SK-N-SH (cell line): ENCODE data around the gene INPP5K. TPM values are rescaled to one million over a fixed set of nuclear protein-coding genes. Genes with fewer than 3 reads are reported as not detected.

Experiments used
- CTCF ChIA-PET: fragments of 300-600, 350-600 bp; formaldehyde crosslinking; extraction: SDS; loops from one replicate; lab custom pipeline; 2021; lab: Yijun Ruan, JAX
- POLR2A ChIA-PET: fragments of 350-600 bp; sonication (Branson Sonifier 250); formaldehyde crosslinking; extraction: SDS; loops from one replicate; lab custom pipeline; 2020; ENCODE audit warnings: antibody characterized with exemption, inconsistent platforms; lab: Yijun Ruan, JAX
- DNase-seq: peaks from one replicate; pipeline ENCODE4 v3.0.0; 2012
- H2AFZ ChIP-seq: fragments of 200-600 bp; sonication (generic); 2 replicates; pipeline ENCODE4 v1.8.1; 2016; ENCODE audit warnings: antibody characterized with exemption, mild to moderate bottlenecking, low read depth
- H3F3A ChIP-seq: fragments of 200-600 bp; sonication (generic); replicated peaks from 2 replicates; pipeline ENCODE3; 2016; ENCODE audit warnings: antibody characterized with exemption, mild to moderate bottlenecking; ENCODE audit not compliant: insufficient read depth
- H3K27ac ChIP-seq, 2 experiments: fragments of 200-500 bp in 1 of 2; fragments of 200-600 bp in 1 of 2; sonication (Bioruptor generic) in 1 of 2; sonication (generic), shearing (Covaris generic) in 1 of 2; 2 replicates each; pipeline versions ENCODE4 v1.5.1 to v1.6.1; 2014 to 2016; ENCODE audit warnings: low read depth in 2 of 2, inconsistent platforms in 1 of 2, low read length in 1 of 2, mild to moderate bottlenecking in 1 of 2, mixed read lengths in 1 of 2
- H3K27me3 ChIP-seq: fragments of 200-600 bp; sonication (generic), shearing (Covaris generic); 2 replicates; pipeline ENCODE4 v1.6.1; 2016; ENCODE audit warnings: mixed run types; ENCODE audit not compliant: insufficient read depth
- H3K36me3 ChIP-seq, 2 experiments: fragments of 200-500 bp in 1 of 2; fragments of 200-600 bp in 1 of 2; sonication (Bioruptor generic) in 1 of 2; sonication (generic) in 1 of 2; replicated peaks in 1 of 2; 2 replicates each; pipeline versions ENCODE3 to v1.5.1; 2014 to 2016; ENCODE audit warnings: low read length in 1 of 2, mild to moderate bottlenecking in 1 of 2; ENCODE audit not compliant: insufficient read depth in 2 of 2, control insufficient read depth in 1 of 2
- H3K4me1 ChIP-seq, 2 experiments: fragments of 200-500 bp in 1 of 2; fragments of 200-600 bp in 1 of 2; sonication (Bioruptor generic) in 1 of 2; sonication (generic), shearing (Covaris generic) in 1 of 2; 2 replicates each; pipeline versions ENCODE4 v1.5.1 to v1.6.1; 2014 to 2016; ENCODE audit warnings: low read depth in 1 of 2, low read length in 1 of 2, mixed run types in 1 of 2; ENCODE audit not compliant: insufficient read depth in 2 of 2, control insufficient read depth in 1 of 2
- H3K4me2 ChIP-seq: fragments of 200-600 bp; sonication (generic), shearing (Covaris generic); 2 replicates; pipeline ENCODE4 v1.6.1; 2017; ENCODE audit warnings: mixed run types
- H3K4me3 ChIP-seq, 2 experiments: fragments of 200-500 bp in 1 of 2; fragments of 200-600 bp in 1 of 2; sonication (Bioruptor generic) in 1 of 2; sonication (generic), shearing (Covaris generic) in 1 of 2; 2 replicates each; pipeline versions ENCODE4 v1.5.1 to v1.8.1; 2014 to 2016; ENCODE audit warnings: low read depth in 2 of 2, inconsistent platforms in 1 of 2, low read length in 1 of 2, mild to moderate bottlenecking in 1 of 2, mixed read lengths in 1 of 2, moderate library complexity in 1 of 2
- H3K79me2 ChIP-seq: fragments of 200-600 bp; sonication (generic); 2 replicates; pipeline ENCODE4 v1.8.1; 2017; ENCODE audit warnings: mild to moderate bottlenecking; ENCODE audit not compliant: insufficient read depth
- H3K9ac ChIP-seq: fragments of 200-600 bp; sonication (generic); 2 replicates; pipeline ENCODE4 v1.6.1; 2017; ENCODE audit warnings: mixed run types
- H3K9me2 ChIP-seq: fragments of 200-600 bp; sonication (generic); 2 replicates; pipeline ENCODE4 v1.6.1; 2017; ENCODE audit warnings: mixed run types
- H3K9me3 ChIP-seq: fragments of 200-600 bp; sonication (generic); 2 replicates; pipeline ENCODE4 v1.6.1; 2017; ENCODE audit warnings: mixed run types, mild to moderate bottlenecking, moderate library complexity
- H4K20me1 ChIP-seq: fragments of 200-600 bp; sonication (generic); 2 replicates; pipeline ENCODE4 v1.6.1; 2017; ENCODE audit warnings: mild to moderate bottlenecking, mixed run types; ENCODE audit not compliant: insufficient read depth
- CHD2 ChIP-seq: fragments of 150-350 bp; IDR thresholded peaks from 2 replicates; pipeline ENCODE4 v1.6.1; 2018; ENCODE audit warnings: low read length; ENCODE audit not compliant: partially characterized antibody
- EP300 ChIP-seq, 2 experiments: IDR thresholded peaks; 2 replicates each; pipeline versions ENCODE4 v1.4.0 to v1.6.1; 2012; ENCODE audit warnings: borderline replicate concordance in 1 of 2, low read depth in 1 of 2, low read length in 1 of 2
- EZH2phosphoT487 ChIP-seq: fragments of 200-600 bp; sonication (generic); IDR thresholded peaks from 2 replicates; pipeline ENCODE4 v1.6.1; 2017; ENCODE audit warnings: low read depth, mixed run types, mild to moderate bottlenecking, antibody characterized with exemption, moderate library complexity, borderline replicate concordance
- FOSL2 ChIP-seq: IDR thresholded peaks from 2 replicates; pipeline ENCODE4 v1.4.0; 2012; ENCODE audit warnings: low read depth, mild to moderate bottlenecking, moderate library complexity, borderline replicate concordance
- FOXJ3 ChIP-seq: sonication (generic); formaldehyde crosslinking; IDR thresholded peaks from 2 replicates; pipeline ENCODE4 v1.5.1; 2020; ENCODE audit warnings: mild to moderate bottlenecking, missing genetic modification reagents
- GABPA ChIP-seq: IDR thresholded peaks from 2 replicates; pipeline ENCODE4 v1.4.0; 2012; ENCODE audit warnings: low read depth, mild to moderate bottlenecking
- IRF3 ChIP-seq: fragments of 150-350 bp; IDR thresholded peaks from 2 replicates; pipeline ENCODE4 v1.6.1; 2016; ENCODE audit warnings: mild to moderate bottlenecking, low read depth, low read length
- MEF2A ChIP-seq: IDR thresholded peaks from 2 replicates; pipeline ENCODE4 v1.4.0; 2012; ENCODE audit warnings: low read depth, borderline replicate concordance
- MXI1 ChIP-seq: IDR thresholded peaks from 2 replicates; pipeline ENCODE4 v1.6.1; 2012; ENCODE audit warnings: mild to moderate bottlenecking, low read depth, low read length, improper control_type of control experiment
- NFIC ChIP-seq: IDR thresholded peaks from 2 replicates; pipeline ENCODE4 v1.4.0; 2012; ENCODE audit warnings: borderline replicate concordance
- NRF1 ChIP-seq: IDR thresholded peaks from 2 replicates; pipeline ENCODE4 v1.6.1; 2012; ENCODE audit warnings: low read depth, mild to moderate bottlenecking, low read length
- PBX3 ChIP-seq: IDR thresholded peaks from 2 replicates; pipeline ENCODE4; 2012
- RAD21 ChIP-seq: IDR thresholded peaks from 2 replicates; pipeline ENCODE4 v1.6.1; 2012; ENCODE audit warnings: mild to moderate bottlenecking, low read length
- REST ChIP-seq: IDR thresholded peaks from 2 replicates; pipeline ENCODE4 v1.6.1; 2012; ENCODE audit warnings: mild to moderate bottlenecking, low read depth, low read length, moderate library complexity
- RFX5 ChIP-seq: IDR thresholded peaks from 2 replicates; pipeline ENCODE4 v1.6.1; 2012; ENCODE audit warnings: mild to moderate bottlenecking, improper control_type of control experiment, low read length
- RXRA ChIP-seq: IDR thresholded peaks from 2 replicates; pipeline ENCODE4 v1.4.0; 2012; ENCODE audit warnings: low read depth, mild to moderate bottlenecking, borderline replicate concordance
- SIN3A ChIP-seq: IDR thresholded peaks from 2 replicates; pipeline ENCODE4 v1.6.1; 2012; ENCODE audit warnings: low read depth, mild to moderate bottlenecking, low read length, moderate library complexity, borderline replicate concordance
- SMC3 ChIP-seq: IDR thresholded peaks from 2 replicates; pipeline ENCODE4 v1.6.1; 2012; ENCODE audit warnings: low read depth, low read length, improper control_type of control experiment
- TAF1 ChIP-seq: IDR thresholded peaks from 2 replicates; pipeline ENCODE4 v1.6.1; 2012; ENCODE audit warnings: low read depth, mild to moderate bottlenecking, low read length, moderate library complexity, borderline replicate concordance
- TCF12 ChIP-seq: IDR thresholded peaks from 2 replicates; pipeline ENCODE4 v1.4.0; 2012
- ZBTB33 ChIP-seq: IDR thresholded peaks from 2 replicates; pipeline ENCODE4 v1.4.0; 2012; ENCODE audit warnings: low read depth, borderline replicate concordance
- WGBS: methylation state at CpG from one replicate; pipeline ENCODE4 v1.1.6; 2017; ENCODE audit warnings: low lambda C conversion rate; 5-methylcytosine and 5-hydroxymethylcytosine counted together
- polyA plus RNA-seq, 3 experiments: library from polyadenylated mRNA; depleted of rRNA; stranded (reverse); fragments of >200 nt; gene quantifications; 2 replicates each; pipeline ENCODE4 v1.2.3, GENCODE V29; 2012

INPP5K gene
- polyA plus RNA-seq, 1 of the 3 experiments (the other 2 are of a cell fraction) = 26.2 TPM

- TF ChIP-seq REST = no peak
- no peak for TF ChIP-seq TCF12
- no peak for TF ChIP-seq CHD2
- no peak for TF ChIP-seq RAD21
- TF ChIP-seq EP300 (IDR thresholded peaks at IDR 0.05; ENCODE audit: borderline replicate concordance in 1 of 2, low read depth in 1 of 2, low read length in 1 of 2) = no peak
- no peak for TF ChIP-seq PBX3
- TF ChIP-seq NFIC = no peak
- no peak for TF ChIP-seq RFX5
- TF ChIP-seq RXRA = no peak
Observed at GRCh38 chr17:1470071-1470754, 46.2 kb downstream of the INPP5K start (continued).

- H3K9ac ChIP-seq = no peak overlapping the region
- ChIA-PET CTCF (interaction anchor here (1.3 kb wide), 1 partner anchor 104 kb away, joined by 3 read pairs; no protein-coding TSS in a partner anchor), POLR2A (no interaction called here)
- H3K4me3 ChIP-seq = no peak overlapping the region
- H3K9me3 ChIP-seq = no peaks in the 10 kb centered on the region
- no peaks in the 10 kb centered on the region for H3F3A ChIP-seq
- DNase-seq = no peak
- no peaks in the 10 kb centered on the region; the same call in 1 of the 2 replicates for H3K79me2 ChIP-seq
- no peaks in the 10 kb centered on the region for H4K20me1 ChIP-seq
- no peak overlapping the region for H3K4me2 ChIP-seq
- 91% methylated on average over 28 of the region's 28 CpGs for WGBS
- no peaks in the 10 kb centered on the region for H3K4me1 ChIP-seq
- H2AFZ ChIP-seq = no peak overlapping the region
- no peaks in the 10 kb centered on the region for H3K27me3 ChIP-seq
- peaks cover 14 to 34% of the 10 kb centered on the region in 2 experiments for H3K36me3 ChIP-seq
- no peak overlapping the region for H3K27ac ChIP-seq
- no peaks in the 10 kb centered on the region for H3K9me2 ChIP-seq
- TF ChIP-seq FOXJ3 = no peak
- no peak for TF ChIP-seq SIN3A
- TF ChIP-seq NFIC = no peak
- TF ChIP-seq ZBTB33 = no peak
- TF ChIP-seq MXI1 = no peak
- TF ChIP-seq EZH2phosphoT487 = no peak
- no peak for TF ChIP-seq CHD2
- no peak for TF ChIP-seq MEF2A
- TF ChIP-seq GABPA = no peak
- TF ChIP-seq NRF1 = no peak
- TF ChIP-seq TCF12 = no peak
- TF ChIP-seq SMC3 = no peak
- no peak for TF ChIP-seq RAD21
- TF ChIP-seq FOSL2 = no peak
- TF ChIP-seq TAF1 = no peak
- no peak for TF ChIP-seq IRF3
Observed at GRCh38 chr17:1469231-1469852, 47.1 kb downstream of the INPP5K start.
